ENCODE data around the gene KCND3. TPM values are rescaled to one million over a fixed set of nuclear protein-coding genes. Genes with fewer than 3 reads are reported as not detected.
A peak's percentile ranks its signal among the peaks of the same experiment; 100 is the strongest.

KCND3 gene
- total and polyA plus RNA-seq, 12 donors: 0.39 to 6.7 (median 3.1) TPM

GRCh38 chr1:111884772-111885443 is 104.6 kb downstream of the KCND3 start:
- no peaks in the 10 kb centered on the region for H3K27me3 ChIP-seq
- no peak for DNase-seq
- no peak overlapping the region for H3K27ac ChIP-seq
- H3K4me3 ChIP-seq: no peak overlapping the region
- 78 to 90% (median 85%) methylated on average over 8 of the region's 8 CpGs for WGBS, 4 donors
- no peak for TF ChIP-seq CTCF (IDR thresholded peaks at IDR 0.05)
- no peak for TF ChIP-seq POLR2A (IDR thresholded peaks at IDR 0.05)
- intact Hi-C loops (cut with DNase I): loop anchor here in 1 of 2 donors (10.0 kb wide), 1 partner anchor 60 kb away; no protein-coding TSS in a partner anchor
- no peaks in the 10 kb centered on the region for H3K36me3 ChIP-seq (replicated peaks in 1 of 2)
- H3K4me1 ChIP-seq (replicated peaks in 1 of 2): no peaks in the 10 kb centered on the region
- H3K9me3 ChIP-seq (replicated peaks in 1 of 3): no peaks in the 10 kb centered on the region

GRCh38 chr1:111882986-111883560 is 106.4 kb downstream of the KCND3 start:
- H3K9me3 ChIP-seq (replicated peaks in 1 of 3): no peaks in the 10 kb centered on the region
- H3K27ac ChIP-seq: no peak overlapping the region
- intact Hi-C loops (cut with DNase I): loop anchor here in 1 of 2 donors (10.0 kb wide), 1 partner anchor 62 kb away; no protein-coding TSS in a partner anchor
- no peak overlapping the region for H3K4me3 ChIP-seq
- H3K27me3 ChIP-seq: no peaks in the 10 kb centered on the region
- no peak for TF ChIP-seq POLR2A (IDR thresholded peaks at IDR 0.05)
- TF ChIP-seq CTCF (IDR thresholded peaks at IDR 0.05): no peak
- DNase-seq: no peak
- H3K4me1 ChIP-seq (replicated peaks in 1 of 2): no peaks in the 10 kb centered on the region
- 60 to 72% (median 68%) methylated on average over 10 of the region's 10 CpGs for WGBS, 4 donors
- no peaks in the 10 kb centered on the region for H3K36me3 ChIP-seq (replicated peaks in 1 of 2)

GRCh38 chr1:111882559-111882958 is 106.9 kb downstream of the KCND3 start:
- Histone ChIP-seq H3K4me1 (replicated peaks in 1 of 2) (no peaks in the 10 kb centered on the region), H3K36me3 (replicated peaks in 1 of 2) (no peaks in the 10 kb centered on the region), H3K27ac (no peak overlapping the region), H3K9me3 (replicated peaks in 1 of 3) (no peaks in the 10 kb centered on the region), H3K27me3 (no peaks in the 10 kb centered on the region), H3K4me3 (no peak overlapping the region)
- intact Hi-C loops (cut with DNase I): loop anchor here in 1 of 2 donors (10.0 kb wide), 1 partner anchor 62 kb away; no protein-coding TSS in a partner anchor
- TF ChIP-seq CTCF (IDR thresholded peaks at IDR 0.05): no peak
- no peak for TF ChIP-seq POLR2A (IDR thresholded peaks at IDR 0.05)
- no peak for DNase-seq
- WGBS, 4 donors: 78 to 84% (median 83%) methylated on average over 6 of the region's 6 CpGs

GRCh38 chr1:111880881-111881837 is 108.3 kb downstream of the KCND3 start:
- WGBS, 4 donors: 35 to 51% (median 44%) methylated on average over 16 to 17 of the region's 17 CpGs
- peak in 4 of 7 donors; percentile 6 to 56 (median 20) for DNase-seq
- Histone ChIP-seq H3K4me3 (no peak overlapping the region), H3K27ac (no peak overlapping the region), H3K27me3 (no peaks in the 10 kb centered on the region), H3K36me3 (replicated peaks in 1 of 2) (no peaks in the 10 kb centered on the region), H3K9me3 (replicated peaks in 1 of 3) (no peaks in the 10 kb centered on the region), H3K4me1 (replicated peaks in 1 of 2) (no peaks in the 10 kb centered on the region)
- no peak for TF ChIP-seq POLR2A (IDR thresholded peaks at IDR 0.05)
- TF ChIP-seq CTCF (IDR thresholded peaks at IDR 0.05): no peak
- intact Hi-C loops (cut with DNase I): loop anchor here in 1 of 2 donors (10.0 kb wide), 1 partner anchor 64 kb away; no protein-coding TSS in a partner anchor
